Measurements from ENCODE around the gene SPDYE16.
"Not testable (repeated sequence)": the region's sequence is repeated elsewhere in the genome, so short reads cannot be mapped to it uniquely, and the experiment has no call there.

The SPDYE16 gene

GRCh38 chr7:76505168-76506080 lies 37.7 kb downstream of the SPDYE16 start:
- Histone ChIP-seq H3F3A (ENCODE audit: control insufficient read depth, insufficient read depth) (no peaks in the 10 kb centered on the region), H3K4me2 (ENCODE audit: low read length) (no peak overlapping the region), H3K9me3 (ENCODE audit: control insufficient read depth, insufficient read depth, low read length) (no peaks in the 10 kb centered on the region), H3K36me3 (ENCODE audit: control insufficient read depth, low read length) (no peaks in the 10 kb centered on the region), H3K4me3 (ENCODE audit: low read length) (no peak overlapping the region), H4K20me1 (ENCODE audit: control insufficient read depth, insufficient read depth, low read depth, low read length) (no peaks in the 10 kb centered on the region), H3K27me3 (ENCODE audit: control insufficient read depth, low read length) (no peaks in the 10 kb centered on the region), H3K4me1 (ENCODE audit: control insufficient read depth, low read length) (no peaks in the 10 kb centered on the region), H3K27ac (ENCODE audit: low read depth, low read length) (no peak overlapping the region), H3K9me2 (replicated peaks; ENCODE audit: control insufficient read depth, low read length) (no peaks in the 10 kb centered on the region), H3K79me2 (ENCODE audit: control insufficient read depth, low read length) (no peaks in the 10 kb centered on the region)
- TF ChIP-seq EZH2phosphoT487 (IDR thresholded peaks at IDR 0.05; ENCODE audit: borderline replicate concordance, low read length) (no peak), CTCF (IDR thresholded peaks at IDR 0.05; ENCODE audit: low read depth, low read length, poor library complexity, severe bottlenecking) (no peak)

- not testable (repeated sequence) for H3K9me3 ChIP-seq (ENCODE audit: control insufficient read depth, insufficient read depth, low read length); H3K36me3 ChIP-seq (ENCODE audit: control insufficient read depth, low read length); H3K9me2 ChIP-seq (replicated peaks; ENCODE audit: control insufficient read depth, low read length); H3F3A ChIP-seq (ENCODE audit: control insufficient read depth, insufficient read depth); H3K4me1 ChIP-seq (ENCODE audit: control insufficient read depth, low read length); H3K4me2 ChIP-seq (ENCODE audit: low read length); H4K20me1 ChIP-seq (ENCODE audit: control insufficient read depth, insufficient read depth, low read depth, low read length); H3K27me3 ChIP-seq (ENCODE audit: control insufficient read depth, low read length); H3K27ac ChIP-seq (ENCODE audit: low read depth, low read length); H3K79me2 ChIP-seq (ENCODE audit: control insufficient read depth, low read length); H3K4me3 ChIP-seq (ENCODE audit: low read length)
Observed at GRCh38 chr7:76504351-76505167, 38.5 kb downstream of the SPDYE16 start.

- H3K4me3 ChIP-seq (ENCODE audit: low read length); H3K79me2 ChIP-seq (ENCODE audit: control insufficient read depth, low read length); H3K36me3 ChIP-seq (ENCODE audit: control insufficient read depth, low read length); H3K4me1 ChIP-seq (ENCODE audit: control insufficient read depth, low read length); H3K9me2 ChIP-seq (replicated peaks; ENCODE audit: control insufficient read depth, low read length); H3K4me2 ChIP-seq (ENCODE audit: low read length); H3K27me3 ChIP-seq (ENCODE audit: control insufficient read depth, low read length); H3K9me3 ChIP-seq (ENCODE audit: control insufficient read depth, insufficient read depth, low read length); H4K20me1 ChIP-seq (ENCODE audit: control insufficient read depth, insufficient read depth, low read depth, low read length); H3K27ac ChIP-seq (ENCODE audit: low read depth, low read length); H3F3A ChIP-seq (ENCODE audit: control insufficient read depth, insufficient read depth): not testable (repeated sequence)
Observed at GRCh38 chr7:76503244-76503643, 39.9 kb downstream of the SPDYE16 start.

- H3K27me3 ChIP-seq (ENCODE audit: control insufficient read depth, low read length); H3K27ac ChIP-seq (ENCODE audit: low read depth, low read length); H3K4me2 ChIP-seq (ENCODE audit: low read length); H3K79me2 ChIP-seq (ENCODE audit: control insufficient read depth, low read length); H3K36me3 ChIP-seq (ENCODE audit: control insufficient read depth, low read length); H3F3A ChIP-seq (ENCODE audit: control insufficient read depth, insufficient read depth); H4K20me1 ChIP-seq (ENCODE audit: control insufficient read depth, insufficient read depth, low read depth, low read length); H3K9me3 ChIP-seq (ENCODE audit: control insufficient read depth, insufficient read depth, low read length); H3K4me3 ChIP-seq (ENCODE audit: low read length); H3K4me1 ChIP-seq (ENCODE audit: control insufficient read depth, low read length); H3K9me2 ChIP-seq (replicated peaks; ENCODE audit: control insufficient read depth, low read length): not testable (repeated sequence)
Observed at GRCh38 chr7:76502836-76503235, 40.3 kb downstream of the SPDYE16 start.

GRCh38 chr7:76502224-76502623 lies 40.9 kb downstream of the SPDYE16 start:
- not testable (repeated sequence) for H4K20me1 ChIP-seq (ENCODE audit: control insufficient read depth, insufficient read depth, low read depth, low read length); H3F3A ChIP-seq (ENCODE audit: control insufficient read depth, insufficient read depth); H3K36me3 ChIP-seq (ENCODE audit: control insufficient read depth, low read length); H3K27ac ChIP-seq (ENCODE audit: low read depth, low read length); H3K4me1 ChIP-seq (ENCODE audit: control insufficient read depth, low read length); H3K9me2 ChIP-seq (replicated peaks; ENCODE audit: control insufficient read depth, low read length); H3K4me3 ChIP-seq (ENCODE audit: low read length); H3K79me2 ChIP-seq (ENCODE audit: control insufficient read depth, low read length); H3K4me2 ChIP-seq (ENCODE audit: low read length); H3K9me3 ChIP-seq (ENCODE audit: control insufficient read depth, insufficient read depth, low read length); H3K27me3 ChIP-seq (ENCODE audit: control insufficient read depth, low read length)

- H3K4me1 ChIP-seq (ENCODE audit: control insufficient read depth, low read length); H3K27me3 ChIP-seq (ENCODE audit: control insufficient read depth, low read length); H3K9me2 ChIP-seq (replicated peaks; ENCODE audit: control insufficient read depth, low read length); H3K36me3 ChIP-seq (ENCODE audit: control insufficient read depth, low read length); H3K9me3 ChIP-seq (ENCODE audit: control insufficient read depth, insufficient read depth, low read length); H3K4me2 ChIP-seq (ENCODE audit: low read length); H3F3A ChIP-seq (ENCODE audit: control insufficient read depth, insufficient read depth); H4K20me1 ChIP-seq (ENCODE audit: control insufficient read depth, insufficient read depth, low read depth, low read length); H3K27ac ChIP-seq (ENCODE audit: low read depth, low read length); H3K4me3 ChIP-seq (ENCODE audit: low read length); H3K79me2 ChIP-seq (ENCODE audit: control insufficient read depth, low read length): not testable (repeated sequence)
Observed at GRCh38 chr7:76499924-76500241, 43.2 kb downstream of the SPDYE16 start.

- not testable (repeated sequence) for H3K36me3 ChIP-seq (ENCODE audit: control insufficient read depth, low read length); H4K20me1 ChIP-seq (ENCODE audit: control insufficient read depth, insufficient read depth, low read depth, low read length); H3K79me2 ChIP-seq (ENCODE audit: control insufficient read depth, low read length); H3K9me2 ChIP-seq (replicated peaks; ENCODE audit: control insufficient read depth, low read length); H3K4me1 ChIP-seq (ENCODE audit: control insufficient read depth, low read length); H3K27ac ChIP-seq (ENCODE audit: low read depth, low read length); H3F3A ChIP-seq (ENCODE audit: control insufficient read depth, insufficient read depth); H3K4me2 ChIP-seq (ENCODE audit: low read length); H3K9me3 ChIP-seq (ENCODE audit: control insufficient read depth, insufficient read depth, low read length); H3K27me3 ChIP-seq (ENCODE audit: control insufficient read depth, low read length); H3K4me3 ChIP-seq (ENCODE audit: low read length)
Observed at GRCh38 chr7:76499201-76499923, 43.7 kb downstream of the SPDYE16 start.
